Testis (tissue), 2 donors: Measurements from ENCODE around the gene NRN1.

Experiments
- POLR2A ChIP-seq: fragments of 450-650 bp; IDR thresholded peaks from one replicate; pipeline ENCODE4 v1.6.1; 2017; ENCODE audit warnings: antibody characterized with exemption, mild to moderate bottlenecking, moderate library complexity
- TF ChIP-seq, protein P1 (sequence below), 3 experiments: fragments of 450-650 bp in 2 of 3; fragments of 200-600 bp in 1 of 3; sonication (generic) in 1 of 3; IDR thresholded peaks; one replicate each; pipeline ENCODE4 v1.5.1; 2016 to 2019; ENCODE audit warnings: antibody characterized with exemption in 3 of 3, mild to moderate bottlenecking in 2 of 3, moderate library complexity in 1 of 3

DNA sequence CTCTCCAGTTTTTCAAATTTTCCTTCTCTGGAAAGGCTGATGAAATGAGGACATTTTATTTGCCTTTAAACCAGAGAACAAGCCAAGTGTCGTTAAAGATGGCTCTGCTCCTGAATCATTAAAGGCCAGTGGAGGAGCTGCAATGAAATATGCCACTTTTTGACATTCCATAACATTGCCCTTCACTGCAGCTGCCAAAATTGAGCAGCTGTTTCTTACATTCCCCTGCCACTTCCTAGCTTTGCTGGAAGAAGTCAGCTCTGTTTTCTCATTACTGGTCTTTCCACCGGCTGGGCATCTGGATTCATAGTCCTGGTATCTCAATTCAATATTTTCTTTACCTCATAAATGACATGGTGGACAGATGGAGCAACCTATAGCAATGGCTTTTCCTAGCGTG lies 45.5 kb upstream of the NRN1 start:
- no peak for TF ChIP-seq POLR2A
- TF ChIP-seq, protein P1, sequence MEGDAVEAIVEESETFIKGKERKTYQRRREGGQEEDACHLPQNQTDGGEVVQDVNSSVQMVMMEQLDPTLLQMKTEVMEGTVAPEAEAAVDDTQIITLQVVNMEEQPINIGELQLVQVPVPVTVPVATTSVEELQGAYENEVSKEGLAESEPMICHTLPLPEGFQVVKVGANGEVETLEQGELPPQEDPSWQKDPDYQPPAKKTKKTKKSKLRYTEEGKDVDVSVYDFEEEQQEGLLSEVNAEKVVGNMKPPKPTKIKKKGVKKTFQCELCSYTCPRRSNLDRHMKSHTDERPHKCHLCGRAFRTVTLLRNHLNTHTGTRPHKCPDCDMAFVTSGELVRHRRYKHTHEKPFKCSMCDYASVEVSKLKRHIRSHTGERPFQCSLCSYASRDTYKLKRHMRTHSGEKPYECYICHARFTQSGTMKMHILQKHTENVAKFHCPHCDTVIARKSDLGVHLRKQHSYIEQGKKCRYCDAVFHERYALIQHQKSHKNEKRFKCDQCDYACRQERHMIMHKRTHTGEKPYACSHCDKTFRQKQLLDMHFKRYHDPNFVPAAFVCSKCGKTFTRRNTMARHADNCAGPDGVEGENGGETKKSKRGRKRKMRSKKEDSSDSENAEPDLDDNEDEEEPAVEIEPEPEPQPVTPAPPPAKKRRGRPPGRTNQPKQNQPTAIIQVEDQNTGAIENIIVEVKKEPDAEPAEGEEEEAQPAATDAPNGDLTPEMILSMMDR (IDR thresholded peaks at IDR 0.05), result no peak
